Measurements from ENCODE around the gene RHBDL3. TPM values are rescaled to one million over a fixed set of nuclear protein-coding genes. Genes with fewer than 3 reads are reported as not detected.

RHBDL3 gene
- total RNA-seq, 1 donor from 2014 or later: 0.25 TPM

GRCh38 chr17:32299580-32300164, 34.0 kb downstream of the RHBDL3 start:
- H3K27ac Mint-ChIP-seq (ENCODE audit: unreplicated experiment): no peak overlapping the region
- no peak for TF ChIP-seq CTCF (IDR thresholded peaks at IDR 0.05)
- no peak overlapping the region for H3K4me3 Mint-ChIP-seq (ENCODE audit: unreplicated experiment)
- no peaks in the 10 kb centered on the region for H3K9me3 Mint-ChIP-seq (ENCODE audit: low read depth)
- H3K36me3 Mint-ChIP-seq (ENCODE audit: low read depth): no peaks in the 10 kb centered on the region
- no peak for DNase-seq (ENCODE audit: low spot score)
- H3K4me1 Mint-ChIP-seq (ENCODE audit: low read depth): peaks cover 8% of the 10 kb centered on the region
- H3K27me3 Mint-ChIP-seq (ENCODE audit: low read depth): peaks cover 1% of the 10 kb centered on the region

GRCh38 chr17:32302037-32302436, 36.4 kb downstream of the RHBDL3 start:
- no peak overlapping the region for H3K4me3 Mint-ChIP-seq (ENCODE audit: unreplicated experiment)
- no peak for DNase-seq (ENCODE audit: low spot score)
- H3K27ac Mint-ChIP-seq (ENCODE audit: unreplicated experiment): no peak overlapping the region
- H3K36me3 Mint-ChIP-seq (ENCODE audit: low read depth): no peaks in the 10 kb centered on the region
- H3K27me3 Mint-ChIP-seq (ENCODE audit: low read depth): peaks cover 1% of the 10 kb centered on the region
- H3K9me3 Mint-ChIP-seq (ENCODE audit: low read depth): no peaks in the 10 kb centered on the region
- TF ChIP-seq CTCF (IDR thresholded peaks at IDR 0.05): no peak
- H3K4me1 Mint-ChIP-seq (ENCODE audit: low read depth): peaks cover 8% of the 10 kb centered on the region

- no peak for DNase-seq (ENCODE audit: low spot score)
- no peak overlapping the region for H3K4me3 Mint-ChIP-seq (ENCODE audit: unreplicated experiment)
- H3K36me3 Mint-ChIP-seq (ENCODE audit: low read depth): no peaks in the 10 kb centered on the region
- TF ChIP-seq CTCF (IDR thresholded peaks at IDR 0.05): no peak
- H3K9me3 Mint-ChIP-seq (ENCODE audit: low read depth): no peaks in the 10 kb centered on the region
- no peak overlapping the region for H3K27ac Mint-ChIP-seq (ENCODE audit: unreplicated experiment)
- peaks cover 8% of the 10 kb centered on the region for H3K4me1 Mint-ChIP-seq (ENCODE audit: low read depth)
- H3K27me3 Mint-ChIP-seq (ENCODE audit: low read depth): peaks cover 6% of the 10 kb centered on the region
Measured at GRCh38 chr17:32302860-32303649, 37.4 kb downstream of the RHBDL3 start.

GRCh38 chr17:32303781-32304288, 38.2 kb downstream of the RHBDL3 start:
- no peaks in the 10 kb centered on the region for H3K36me3 Mint-ChIP-seq (ENCODE audit: low read depth)
- no peak overlapping the region for H3K27ac Mint-ChIP-seq (ENCODE audit: unreplicated experiment)
- no peak overlapping the region for H3K4me3 Mint-ChIP-seq (ENCODE audit: unreplicated experiment)
- TF ChIP-seq CTCF (IDR thresholded peaks at IDR 0.05): no peak
- DNase-seq (ENCODE audit: low spot score): no peak
- H3K4me1 Mint-ChIP-seq (ENCODE audit: low read depth): peaks cover 8% of the 10 kb centered on the region
- peaks cover 6% of the 10 kb centered on the region for H3K27me3 Mint-ChIP-seq (ENCODE audit: low read depth)
- H3K9me3 Mint-ChIP-seq (ENCODE audit: low read depth): no peaks in the 10 kb centered on the region

- Mint-ChIP-seq H3K4me1 (ENCODE audit: low read depth) (peaks cover 4% of the 10 kb centered on the region), H3K9me3 (ENCODE audit: low read depth) (no peaks in the 10 kb centered on the region), H3K27ac (ENCODE audit: unreplicated experiment) (no peak overlapping the region), H3K36me3 (ENCODE audit: low read depth) (no peaks in the 10 kb centered on the region), H3K4me3 (ENCODE audit: unreplicated experiment) (no peak overlapping the region), H3K27me3 (ENCODE audit: low read depth) (peaks cover 6% of the 10 kb centered on the region)
- no peak for DNase-seq (ENCODE audit: low spot score)
- no peak for TF ChIP-seq CTCF (IDR thresholded peaks at IDR 0.05)
Measured at GRCh38 chr17:32305049-32305448, 39.4 kb downstream of the RHBDL3 start.

Measured in chondrocyte (in vitro differentiated cells).